ENCODE measurements around the gene SDK1.

SDK1 gene

GRCh38 chr7:3987426-3987927, 686.4 kb downstream of the SDK1 start:
- no peak for DNase-seq (ENCODE audit: low read depth, low spot score)
- H3K4me3 ChIP-seq (ENCODE audit: low read depth, low read length): no peak overlapping the region
- TF ChIP-seq, protein P1, sequence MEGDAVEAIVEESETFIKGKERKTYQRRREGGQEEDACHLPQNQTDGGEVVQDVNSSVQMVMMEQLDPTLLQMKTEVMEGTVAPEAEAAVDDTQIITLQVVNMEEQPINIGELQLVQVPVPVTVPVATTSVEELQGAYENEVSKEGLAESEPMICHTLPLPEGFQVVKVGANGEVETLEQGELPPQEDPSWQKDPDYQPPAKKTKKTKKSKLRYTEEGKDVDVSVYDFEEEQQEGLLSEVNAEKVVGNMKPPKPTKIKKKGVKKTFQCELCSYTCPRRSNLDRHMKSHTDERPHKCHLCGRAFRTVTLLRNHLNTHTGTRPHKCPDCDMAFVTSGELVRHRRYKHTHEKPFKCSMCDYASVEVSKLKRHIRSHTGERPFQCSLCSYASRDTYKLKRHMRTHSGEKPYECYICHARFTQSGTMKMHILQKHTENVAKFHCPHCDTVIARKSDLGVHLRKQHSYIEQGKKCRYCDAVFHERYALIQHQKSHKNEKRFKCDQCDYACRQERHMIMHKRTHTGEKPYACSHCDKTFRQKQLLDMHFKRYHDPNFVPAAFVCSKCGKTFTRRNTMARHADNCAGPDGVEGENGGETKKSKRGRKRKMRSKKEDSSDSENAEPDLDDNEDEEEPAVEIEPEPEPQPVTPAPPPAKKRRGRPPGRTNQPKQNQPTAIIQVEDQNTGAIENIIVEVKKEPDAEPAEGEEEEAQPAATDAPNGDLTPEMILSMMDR (IDR thresholded peaks at IDR 0.05; ENCODE audit: low read depth, low read length): no peak
- in situ Hi-C loops (cut with HindIII; ENCODE audit: low sequenced_read_pairs): no loop called here

DNA sequence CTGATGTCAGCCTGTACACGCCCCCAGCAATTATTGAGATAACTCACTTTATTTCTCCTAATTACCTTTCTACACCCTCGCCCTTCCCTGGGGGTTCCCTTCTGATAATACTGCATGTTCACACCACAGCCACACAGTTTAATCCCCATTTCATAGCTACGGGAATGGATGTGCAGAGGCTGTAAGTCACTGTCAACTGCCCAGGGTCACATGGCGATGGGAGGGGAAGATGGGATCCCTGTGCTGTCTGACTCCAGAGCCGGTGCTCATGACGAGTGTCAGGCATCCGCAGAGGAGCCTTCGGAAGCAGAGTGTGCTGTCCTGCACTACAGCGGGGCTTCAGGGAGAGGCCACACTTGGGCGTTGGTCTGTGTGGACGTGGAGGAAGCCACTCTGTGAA, 688.7 kb downstream of the SDK1 start:
- TF ChIP-seq, protein P1 (IDR thresholded peaks at IDR 0.05; ENCODE audit: low read depth, low read length): no peak
- DNase-seq (ENCODE audit: low read depth, low spot score): no peak
- no peak overlapping the region for H3K4me3 ChIP-seq (ENCODE audit: low read depth, low read length)
- in situ Hi-C loops (cut with HindIII; ENCODE audit: low sequenced_read_pairs): no loop called here

DNA sequence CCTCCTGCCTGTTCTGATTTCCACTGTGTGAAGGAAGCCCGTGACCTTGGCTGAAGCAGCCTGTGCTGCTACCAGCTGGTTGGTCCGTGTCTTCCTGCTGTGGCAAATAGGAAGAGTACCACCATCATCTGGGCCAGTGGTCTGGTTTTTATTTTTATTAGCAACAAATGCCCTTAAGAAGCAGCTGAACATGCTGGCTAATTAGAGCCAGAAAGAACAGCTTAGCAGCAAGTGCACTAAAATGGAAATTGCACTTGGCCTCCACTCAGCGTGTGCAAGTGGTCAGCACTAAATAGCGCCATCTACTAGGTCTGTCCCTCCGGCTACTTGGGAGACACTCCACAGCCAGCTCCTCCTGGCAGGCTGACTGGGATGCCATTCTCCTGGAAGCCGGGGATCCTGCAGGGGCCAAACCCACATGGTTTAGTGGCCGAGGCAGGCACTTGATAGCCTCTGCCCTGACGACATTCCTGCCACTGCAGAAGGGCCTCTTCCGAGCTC, 690.7 kb downstream of the SDK1 start:
- in situ Hi-C loops (cut with HindIII; ENCODE audit: low sequenced_read_pairs): no loop called here
- DNase-seq (ENCODE audit: low read depth, low spot score): no peak
- H3K4me3 ChIP-seq (ENCODE audit: low read depth, low read length): no peak overlapping the region
- TF ChIP-seq, protein P1 (IDR thresholded peaks at IDR 0.05; ENCODE audit: low read depth, low read length): no peak

DNA sequence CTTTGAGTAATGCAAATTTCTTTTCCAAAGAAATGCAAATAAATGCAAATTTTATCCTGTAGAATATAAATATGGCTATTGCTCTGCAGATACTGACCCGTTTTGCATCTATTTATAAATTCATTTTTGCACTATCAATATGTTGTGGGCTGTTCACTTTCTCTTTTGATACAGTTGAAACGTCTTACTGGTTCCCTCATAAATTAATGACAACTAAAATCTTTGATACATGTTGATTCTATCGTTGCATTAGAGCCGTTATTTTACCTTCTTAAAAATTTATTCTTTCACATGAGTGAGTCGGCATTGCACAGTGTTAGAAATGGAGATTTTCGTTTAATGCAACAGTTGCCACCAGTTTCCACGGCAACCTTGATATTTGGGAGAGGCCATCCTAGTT, 691.8 kb downstream of the SDK1 start:
- in situ Hi-C loops (cut with HindIII; ENCODE audit: low sequenced_read_pairs): no loop called here
- TF ChIP-seq, protein P1 (IDR thresholded peaks at IDR 0.05; ENCODE audit: low read depth, low read length): no peak
- DNase-seq (ENCODE audit: low read depth, low spot score): no peak
- no peak overlapping the region for H3K4me3 ChIP-seq (ENCODE audit: low read depth, low read length)

GRCh38 chr7:3994764-3995163, 693.7 kb downstream of the SDK1 start:
- TF ChIP-seq, protein P1 (IDR thresholded peaks at IDR 0.05; ENCODE audit: low read depth, low read length): no peak
- DNase-seq (ENCODE audit: low read depth, low spot score): no peak
- in situ Hi-C loops (cut with HindIII; ENCODE audit: low sequenced_read_pairs): no loop called here

DNA sequence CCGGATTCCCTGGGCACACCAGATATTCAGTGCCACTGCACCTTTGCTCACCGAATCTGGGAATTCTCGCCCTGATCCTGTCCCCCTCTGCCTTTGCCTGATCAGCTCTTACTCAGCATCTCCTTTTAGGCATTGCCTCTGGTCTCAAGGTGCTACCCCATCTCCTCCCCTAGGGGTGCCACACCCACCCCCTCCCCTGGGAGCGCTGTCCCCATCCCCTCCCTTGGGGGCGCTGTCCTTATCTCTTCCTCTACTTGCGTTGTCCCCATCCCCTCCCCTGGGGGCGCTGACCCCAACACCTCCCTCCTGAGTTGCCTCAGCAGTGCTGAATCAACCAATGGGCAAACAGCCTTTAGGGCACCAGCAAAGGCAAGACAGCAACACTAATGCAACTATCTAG, 694.1 kb downstream of the SDK1 start:
- no peak for DNase-seq (ENCODE audit: low read depth, low spot score)
- in situ Hi-C loops (cut with HindIII; ENCODE audit: low sequenced_read_pairs): no loop called here

More at GRCh38 chr7:3994764-3995163, 693.7 kb downstream of the SDK1 start:
- H3K4me3 ChIP-seq (ENCODE audit: low read depth, low read length): no peak overlapping the region

More for the DNA sequence above, 694.1 kb downstream of the SDK1 start:
- TF ChIP-seq, protein P1 (IDR thresholded peaks at IDR 0.05; ENCODE audit: low read depth, low read length): no peak
- no peak overlapping the region for H3K4me3 ChIP-seq (ENCODE audit: low read depth, low read length)

All from astrocyte of the spinal cord (primary cell).